ENCODE data around the gene GLIPR1L2. TPM values are rescaled to one million over a fixed set of nuclear protein-coding genes. Genes with fewer than 3 reads are reported as not detected.
"Not testable (repeated sequence)": the region's sequence is repeated elsewhere in the genome, so short reads cannot be mapped to it uniquely, and the experiment has no call there.

GLIPR1L2 gene
- total RNA-seq = 1.3 TPM
- long read RNA-seq, partial matches to known transcripts = 0 of 4 reads
- long read RNA-seq, other reads (novel, unspliced or antisense) = 1 of 4 reads

DNA sequence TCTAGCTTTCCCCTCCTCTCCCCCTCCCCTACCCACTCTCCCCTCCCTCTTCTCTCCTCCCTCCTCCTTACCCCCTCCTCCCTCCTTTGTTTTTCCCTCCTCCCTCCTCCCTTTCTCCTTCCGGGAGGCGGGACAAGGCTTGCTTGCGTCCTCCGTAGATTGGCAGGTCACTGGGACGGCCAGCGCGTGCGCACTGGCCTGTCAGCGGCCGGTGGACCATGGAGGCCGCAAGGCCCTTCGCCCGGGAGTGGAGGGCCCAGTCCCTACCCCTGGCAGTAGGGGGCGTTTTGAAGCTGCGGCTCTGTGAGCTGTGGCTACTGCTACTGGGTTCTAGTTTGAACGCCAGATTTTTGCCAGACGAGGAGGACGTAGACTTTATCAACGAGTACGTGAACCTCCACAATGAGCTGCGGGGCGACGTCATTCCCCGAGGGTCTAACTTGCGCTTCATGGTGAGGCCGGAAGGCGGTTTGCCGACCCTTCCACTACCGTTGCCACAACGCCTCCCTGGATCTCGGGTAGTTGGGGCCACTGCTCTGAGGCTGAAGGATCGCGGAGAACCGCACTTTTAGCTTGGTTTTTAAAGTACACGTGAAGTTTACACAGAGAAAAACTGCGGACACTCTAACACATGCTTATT lies at the start of gene GLIPR1L2:
Gene GLIPR1L2 (plus strand): TSS at position 191 of the 640 bp plus-strand sequence. CDS start 28 bp downstream, at position 219.
- DNase-seq (peak; percentile 97), ATAC-seq (peak; percentile 100)
- intact Hi-C loops (cut with micrococcal nuclease) = loop anchor here (10.0 kb wide), 1 partner anchor 56 kb away; the partner anchor contains the start of genes CAPS2 and GLIPR1L1

DNA sequence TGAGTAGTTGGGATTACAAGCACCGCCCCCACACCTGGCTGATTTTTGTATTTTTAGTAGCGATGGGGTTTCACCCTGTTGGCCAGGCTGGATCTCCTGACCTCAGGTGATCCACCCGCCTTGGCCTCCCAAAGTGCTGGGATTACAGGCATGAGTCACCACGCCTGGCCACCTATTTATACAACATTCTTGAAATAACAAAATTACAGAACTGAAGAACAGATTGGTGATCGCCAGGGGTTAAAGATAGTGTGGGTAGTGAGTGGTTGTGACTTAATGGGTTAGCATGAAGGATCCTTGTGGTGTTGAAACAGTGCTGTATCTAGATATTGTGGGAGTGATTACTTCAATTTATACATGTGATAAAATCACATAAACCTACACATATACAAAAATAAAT lies 49.0 kb upstream of the GLIPR1L2 start:
- DNase-seq (no peak), ATAC-seq (no peak)
- intact Hi-C loops (cut with micrococcal nuclease) = no loop called here

DNA sequence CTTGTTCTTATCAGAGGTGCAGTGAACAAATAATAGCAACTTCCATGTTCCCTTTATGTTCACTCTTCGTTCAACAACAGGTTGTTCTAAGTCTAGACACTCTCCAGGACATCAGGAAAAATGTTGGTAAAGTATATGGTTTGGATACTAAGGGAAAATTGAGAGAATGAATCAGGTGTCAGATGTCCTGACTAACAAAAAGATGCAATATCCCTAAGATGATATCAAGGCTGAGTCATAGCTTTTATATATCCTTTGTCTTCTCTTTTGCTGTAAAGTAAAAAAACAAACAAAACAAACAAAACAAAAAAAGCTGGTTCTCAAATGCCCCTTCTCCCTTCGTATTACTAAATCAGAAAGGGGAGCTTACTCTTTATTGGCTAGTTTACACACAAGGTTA lies 45.4 kb upstream of the GLIPR1L2 start:
- DNase-seq (no peak), ATAC-seq (no peak)
- intact Hi-C loops (cut with micrococcal nuclease) = no loop called here

DNA sequence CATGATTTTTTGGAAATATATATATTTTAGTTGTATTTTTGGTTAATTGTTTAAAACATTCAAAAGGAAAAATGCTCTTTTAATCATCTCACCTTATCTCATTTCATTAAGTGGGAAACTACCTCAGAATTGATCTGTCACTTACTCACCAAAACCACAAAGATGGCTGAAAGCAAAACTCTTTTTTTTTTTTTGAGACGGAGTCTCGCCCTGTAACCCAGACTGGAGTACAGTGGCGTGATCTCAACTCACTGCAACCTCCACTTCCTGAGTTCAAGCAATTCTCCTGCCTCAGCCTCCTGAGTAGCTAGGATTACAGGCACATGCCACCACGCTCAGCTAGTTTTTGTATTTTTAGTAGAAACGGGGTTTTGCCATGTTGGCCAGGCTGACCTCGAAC lies 44.7 kb upstream of the GLIPR1L2 start:
- intact Hi-C loops (cut with micrococcal nuclease) = not testable (repeated sequence)

DNA sequence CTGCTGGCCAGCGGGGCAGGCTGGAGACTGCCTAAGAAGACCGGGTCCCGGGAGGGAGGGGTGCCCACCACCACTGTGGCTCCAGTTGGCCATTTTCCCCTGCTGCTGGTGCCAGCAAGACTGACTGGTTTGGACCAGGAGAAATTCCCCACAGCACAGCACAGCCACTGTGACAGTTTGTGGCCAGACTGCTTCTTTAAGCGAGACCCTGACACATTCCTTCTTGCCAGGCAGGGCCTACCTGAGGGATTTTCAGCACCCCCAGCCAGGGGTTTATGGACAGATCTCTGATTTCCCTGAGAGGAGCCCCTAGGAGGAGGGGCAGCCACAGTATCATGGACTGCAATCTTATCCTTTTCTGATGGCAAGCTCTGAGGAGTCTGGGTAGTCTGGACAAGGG lies 40.9 kb upstream of the GLIPR1L2 start:
- ATAC-seq (no peak), DNase-seq (no peak)
- intact Hi-C loops (cut with micrococcal nuclease) = no loop called here

More for the DNA sequence above, 44.7 kb upstream of the GLIPR1L2 start:
- ATAC-seq, DNase-seq: not testable (repeated sequence)

DNA sequence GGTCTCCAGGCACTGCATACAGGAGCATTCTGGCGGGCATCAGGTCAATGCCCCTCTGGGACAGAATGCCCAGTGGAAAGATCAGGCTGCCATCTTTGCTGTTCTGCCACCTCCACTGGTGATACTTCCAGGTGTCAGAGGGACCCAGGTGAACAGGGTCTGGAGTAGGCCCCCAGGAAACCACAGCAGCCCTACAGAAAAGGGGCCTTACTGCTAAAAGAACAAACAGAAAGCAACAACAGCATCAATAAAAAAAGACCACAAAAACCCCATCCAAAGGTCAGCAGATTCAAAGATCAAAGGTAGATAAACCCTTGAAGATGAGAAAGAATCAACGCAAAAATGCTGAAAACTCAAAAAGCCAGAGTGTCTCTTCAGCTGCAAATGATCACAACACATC lies 40.5 kb upstream of the GLIPR1L2 start:
- no peak for ATAC-seq
- no peak for DNase-seq
- intact Hi-C loops (cut with micrococcal nuclease) = no loop called here

DNA sequence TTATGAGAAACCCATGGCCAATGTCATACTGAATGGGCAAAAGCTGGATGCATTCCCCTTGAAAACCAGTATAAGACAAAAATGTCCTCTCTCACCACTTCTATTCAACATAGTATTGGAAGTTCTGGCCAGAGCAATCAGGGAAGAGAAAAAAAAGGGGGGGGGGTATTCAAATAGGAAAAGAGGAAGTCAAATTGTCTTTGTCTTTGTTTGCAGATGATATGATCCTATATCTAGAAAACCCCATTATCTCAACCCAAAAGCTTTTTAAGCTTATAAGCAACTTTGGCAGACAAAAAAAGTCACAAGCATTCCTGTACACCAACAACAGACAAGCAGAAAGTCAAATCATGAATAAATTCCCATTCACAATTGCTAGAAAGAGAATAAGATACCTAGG lies 36.9 kb upstream of the GLIPR1L2 start:
- no peak for ATAC-seq
- intact Hi-C loops (cut with micrococcal nuclease) = no loop called here
- no peak for DNase-seq

DNA sequence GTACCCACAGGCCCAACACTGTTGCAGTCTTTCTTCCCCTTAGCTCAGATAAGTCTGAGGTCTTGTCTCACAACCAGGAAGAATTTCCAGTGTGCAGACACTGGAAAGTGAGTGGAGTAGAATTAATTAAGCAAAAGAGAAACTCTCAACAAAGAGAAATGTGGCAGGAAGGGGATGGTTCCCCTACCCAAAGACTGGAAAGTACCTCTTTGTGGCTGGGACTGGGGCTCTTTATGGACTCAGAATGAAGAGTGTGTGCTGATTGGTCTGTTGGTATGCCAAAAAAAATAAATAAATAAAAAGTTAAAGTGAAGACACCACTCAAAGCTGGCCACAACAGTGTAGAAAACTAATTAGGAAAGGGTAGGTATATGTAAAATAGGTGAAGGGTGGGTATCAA lies 30.0 kb upstream of the GLIPR1L2 start:
- ATAC-seq (no peak), DNase-seq (no peak)
- intact Hi-C loops (cut with micrococcal nuclease) = no loop called here

DNA sequence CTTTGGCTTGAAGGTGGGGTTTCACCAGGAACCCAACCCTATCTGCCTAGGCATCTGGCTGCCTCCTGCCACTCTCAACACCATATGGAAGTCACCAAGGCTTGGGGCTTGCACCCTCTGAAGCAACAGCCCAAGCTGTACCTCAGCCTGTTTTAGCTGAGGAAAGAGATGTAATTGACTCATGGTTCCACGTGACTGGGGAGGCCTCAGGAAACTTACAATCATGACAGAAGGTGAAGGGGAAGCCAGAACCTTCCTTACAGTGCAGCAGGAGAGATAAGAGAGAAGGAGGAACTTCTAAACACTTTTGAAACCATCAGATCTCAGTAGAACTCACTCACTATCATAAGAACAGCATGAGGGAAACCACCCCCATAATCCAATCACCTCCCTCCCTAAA lies 29.5 kb upstream of the GLIPR1L2 start:
- DNase-seq = no peak
- ATAC-seq = no peak
- intact Hi-C loops (cut with micrococcal nuclease) = no loop called here

DNA sequence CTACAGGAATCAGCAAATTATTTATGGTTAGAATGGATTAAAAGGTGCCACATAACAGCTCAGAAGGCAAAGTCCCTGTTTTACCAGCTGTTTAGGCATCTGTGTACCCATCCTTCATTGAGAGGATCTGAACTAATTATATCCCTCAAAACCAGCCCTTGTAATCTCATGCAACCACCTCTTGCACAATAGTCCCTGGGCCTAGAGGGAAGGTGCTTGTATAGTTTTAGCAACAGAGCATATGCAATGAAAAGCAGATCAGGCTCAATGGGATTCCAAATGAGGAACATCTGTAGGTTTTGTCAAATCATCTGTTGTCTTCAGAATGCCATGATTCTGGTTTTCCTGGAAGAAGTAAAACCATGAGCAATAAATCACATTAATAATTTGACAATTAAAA lies 26.0 kb upstream of the GLIPR1L2 start:
- ATAC-seq = peak; percentile 98

DNA sequence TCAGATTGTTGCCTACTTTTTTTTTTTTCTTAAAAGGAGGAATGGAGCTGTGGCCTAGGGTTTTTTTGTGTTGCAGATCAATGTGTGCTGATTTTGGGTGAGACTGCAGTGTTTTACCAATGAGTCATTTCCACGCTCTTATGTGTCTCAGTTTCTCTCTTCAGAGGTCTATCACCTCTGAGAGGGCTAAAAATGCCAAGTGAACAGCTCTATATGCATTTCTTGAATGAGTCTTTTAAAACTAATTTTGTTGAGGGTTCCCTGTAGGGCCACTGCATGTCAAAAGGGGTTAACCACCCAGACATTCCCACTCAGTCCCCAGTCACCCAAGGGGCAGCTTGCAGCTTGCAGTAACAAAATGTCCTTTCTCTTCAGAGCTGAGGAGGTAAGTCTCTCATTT lies 24.3 kb upstream of the GLIPR1L2 start:
- intact Hi-C loops (cut with micrococcal nuclease) = no loop called here
- DNase-seq (no peak), ATAC-seq (no peak)

More for the DNA sequence above, 26.0 kb upstream of the GLIPR1L2 start:
- no peak for DNase-seq
- intact Hi-C loops (cut with micrococcal nuclease) = no loop called here

DNA sequence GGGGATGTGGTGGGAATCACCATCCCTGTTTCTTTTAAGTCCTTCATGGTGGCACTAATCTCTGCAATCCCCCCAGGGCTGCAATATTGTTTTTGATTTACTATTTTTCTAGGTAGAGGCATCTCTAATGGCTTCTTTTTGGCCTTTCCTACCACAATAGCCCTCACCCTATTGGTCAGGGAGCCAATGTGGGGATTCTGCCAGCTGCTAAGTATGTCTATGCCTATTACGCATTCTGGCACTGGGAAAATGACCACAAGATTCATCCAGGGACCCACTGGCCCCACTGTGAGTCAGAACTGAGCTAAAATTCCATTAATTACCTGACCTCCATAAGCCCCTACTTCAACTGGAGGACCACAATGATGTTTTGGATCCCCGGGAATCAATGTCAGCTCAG lies 15.9 kb upstream of the GLIPR1L2 start:
- ATAC-seq (no peak), DNase-seq (no peak)
- intact Hi-C loops (cut with micrococcal nuclease) = no loop called here

DNA sequence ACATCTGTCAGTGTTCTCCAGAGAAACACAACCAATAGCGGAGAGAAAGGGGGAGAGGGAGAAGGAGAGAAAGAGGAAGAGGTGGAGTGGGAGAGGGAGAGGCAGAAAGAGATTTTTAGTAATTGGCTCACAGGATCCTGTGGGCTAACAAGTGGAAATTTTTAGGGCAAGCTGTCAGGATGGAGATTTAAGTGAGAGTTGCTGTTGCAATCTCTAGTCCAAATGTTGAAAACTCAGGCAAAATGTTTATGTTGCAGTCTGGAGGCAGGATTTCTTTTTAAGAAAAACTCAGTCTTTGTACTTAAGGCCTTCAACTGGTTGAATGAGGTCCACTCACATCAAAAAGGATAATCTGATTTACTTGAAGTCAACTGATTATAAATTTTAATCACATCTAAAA lies 12.5 kb upstream of the GLIPR1L2 start:
- DNase-seq (no peak), ATAC-seq (no peak)
- intact Hi-C loops (cut with micrococcal nuclease) = no loop called here

DNA sequence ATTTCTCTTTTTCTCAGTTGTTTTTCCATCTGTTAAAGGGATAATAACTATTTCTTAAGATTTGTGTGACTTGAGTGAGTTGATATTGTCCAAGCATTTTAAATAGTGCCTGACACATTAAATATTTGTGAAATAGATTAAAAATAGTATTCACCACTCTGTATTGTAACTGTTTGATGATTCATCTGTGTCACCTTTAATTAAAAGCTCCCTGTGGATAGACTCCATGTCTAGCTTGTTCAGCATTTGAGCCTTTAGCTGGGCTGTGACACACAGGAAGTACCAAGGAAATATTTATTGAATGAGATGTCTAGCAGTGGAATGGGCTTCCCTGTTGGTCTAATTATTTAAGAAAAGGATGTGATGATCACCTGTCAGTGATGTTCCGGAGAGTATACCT lies 1.8 kb upstream of the GLIPR1L2 start:
- ATAC-seq (no peak), DNase-seq (no peak)
- intact Hi-C loops (cut with micrococcal nuclease) = no loop called here

DNA sequence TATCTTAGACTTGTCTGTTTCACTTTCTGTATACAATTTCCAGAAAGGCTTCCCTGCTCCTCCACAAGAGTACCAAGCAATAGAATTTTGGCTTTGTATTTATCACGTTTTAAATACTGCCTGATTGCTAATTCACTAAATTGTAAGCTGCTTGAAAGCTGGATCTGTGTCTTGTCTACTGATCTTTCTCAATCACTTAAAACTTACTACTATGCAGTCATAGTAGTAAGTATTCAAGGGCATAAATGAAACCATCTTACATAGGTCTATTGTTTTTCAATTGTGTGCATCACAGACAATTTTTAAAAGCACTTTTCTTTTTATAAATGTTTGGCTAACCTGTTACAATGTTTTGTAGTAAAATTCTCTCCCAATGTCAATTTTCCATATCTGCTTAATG lies 1.2 kb upstream of the GLIPR1L2 start:
- ATAC-seq = no peak
- intact Hi-C loops (cut with micrococcal nuclease) = loop anchor here (10.0 kb wide), 1 partner anchor 55 kb away; the partner anchor contains the start of genes CAPS2 and GLIPR1L1

DNA sequence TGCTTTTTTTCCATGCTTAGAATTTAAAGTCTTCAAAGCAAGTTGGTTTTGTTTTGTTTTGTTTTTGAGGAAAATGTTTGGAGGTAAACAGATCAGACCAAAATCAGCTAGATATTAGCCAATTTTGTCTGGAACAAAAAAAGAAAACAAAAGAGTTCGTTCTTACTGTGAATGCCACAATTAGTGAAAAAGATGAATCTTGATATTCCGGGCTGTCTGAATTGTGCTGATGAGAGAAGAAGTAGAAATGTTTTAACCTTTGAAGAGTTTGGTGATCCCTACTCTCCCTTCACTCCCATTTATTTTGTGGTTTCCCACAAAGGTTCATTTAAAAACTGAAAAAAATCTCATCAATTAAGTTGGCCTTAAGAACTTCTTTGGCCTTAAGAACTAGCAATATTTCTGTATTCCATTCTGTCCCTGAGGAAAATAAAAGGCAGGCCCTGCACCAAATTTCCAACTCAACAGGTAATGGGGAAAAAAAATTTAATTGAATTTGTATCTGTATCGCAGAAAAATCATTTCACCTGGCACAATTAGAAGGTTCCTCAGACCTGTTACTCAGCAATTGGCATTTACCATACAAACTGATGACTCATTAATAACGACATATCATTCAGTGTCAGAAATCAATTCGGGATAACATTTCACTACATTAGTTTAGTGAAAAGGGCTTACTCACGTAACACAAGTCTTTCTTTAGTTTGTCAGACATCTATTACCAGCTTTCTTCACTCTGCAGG lies 562 bp upstream of the GLIPR1L2 start:
- DNase-seq (no peak), ATAC-seq (peak; percentile 2)
- intact Hi-C loops (cut with micrococcal nuclease) = loop anchor here (10.0 kb wide), 1 partner anchor 56 kb away; the partner anchor contains the start of genes CAPS2 and GLIPR1L1

More for the DNA sequence above, 1.2 kb upstream of the GLIPR1L2 start:
- no peak for DNase-seq

DNA sequence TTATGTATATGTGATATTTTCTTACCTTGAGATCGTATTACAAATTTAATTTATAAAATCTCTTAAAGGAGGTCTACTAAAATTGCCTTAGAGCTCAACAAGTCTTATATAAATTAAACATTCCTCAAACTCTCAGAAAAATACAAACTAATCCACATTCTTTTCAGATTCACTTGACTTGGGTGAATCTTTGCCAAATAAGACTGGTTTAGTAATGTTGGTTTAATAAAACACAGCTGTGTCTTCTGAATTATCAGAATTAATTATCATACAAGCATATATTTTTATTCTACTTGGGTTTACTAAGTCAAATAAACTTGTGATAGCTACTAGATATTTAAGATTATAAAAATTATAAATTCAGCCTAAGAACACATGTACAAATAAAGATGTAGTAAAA lies 13.3 kb downstream of the GLIPR1L2 start:
- intact Hi-C loops (cut with micrococcal nuclease) = no loop called here
- ATAC-seq (no peak), DNase-seq (no peak)

DNA sequence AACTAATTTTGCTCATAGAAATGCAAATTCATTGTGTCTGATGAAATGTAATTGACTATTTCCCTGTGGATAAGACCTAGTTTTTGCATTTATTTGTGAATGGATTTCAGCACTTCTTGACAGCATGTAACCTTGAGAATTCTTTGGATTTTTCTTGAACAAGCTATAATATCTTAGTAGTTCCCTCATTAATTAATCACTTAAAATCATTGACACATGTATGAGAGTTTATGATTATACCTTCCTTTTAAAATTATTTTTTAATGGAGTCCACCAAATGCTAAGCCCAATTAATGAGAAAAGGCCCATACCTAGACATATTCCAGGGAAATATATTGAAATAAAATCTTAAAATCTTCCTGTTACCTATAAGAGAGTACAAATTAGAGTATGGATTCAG lies 16.8 kb downstream of the GLIPR1L2 start:
- intact Hi-C loops (cut with micrococcal nuclease) = no loop called here

DNA sequence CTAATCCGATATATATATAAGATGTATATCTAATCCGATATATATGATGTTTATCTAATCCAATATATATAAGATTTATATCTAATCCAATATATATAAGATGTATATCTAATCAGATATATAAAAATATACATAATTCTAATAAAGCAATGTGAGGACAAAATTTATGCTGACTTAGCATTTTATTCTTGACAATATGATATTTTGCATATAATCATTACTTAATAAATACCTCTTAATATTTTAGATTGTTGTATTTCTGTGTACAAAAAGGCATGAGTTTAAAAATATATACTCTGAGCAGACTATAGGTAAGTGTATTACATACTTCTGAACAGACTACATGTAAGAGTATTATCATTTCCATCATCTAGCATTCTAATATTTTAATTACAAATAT lies 18.9 kb downstream of the GLIPR1L2 start:
- DNase-seq = no peak
- no peak for ATAC-seq
- intact Hi-C loops (cut with micrococcal nuclease) = no loop called here

More for the DNA sequence above, 16.8 kb downstream of the GLIPR1L2 start:
- ATAC-seq (no peak), DNase-seq (no peak)

DNA sequence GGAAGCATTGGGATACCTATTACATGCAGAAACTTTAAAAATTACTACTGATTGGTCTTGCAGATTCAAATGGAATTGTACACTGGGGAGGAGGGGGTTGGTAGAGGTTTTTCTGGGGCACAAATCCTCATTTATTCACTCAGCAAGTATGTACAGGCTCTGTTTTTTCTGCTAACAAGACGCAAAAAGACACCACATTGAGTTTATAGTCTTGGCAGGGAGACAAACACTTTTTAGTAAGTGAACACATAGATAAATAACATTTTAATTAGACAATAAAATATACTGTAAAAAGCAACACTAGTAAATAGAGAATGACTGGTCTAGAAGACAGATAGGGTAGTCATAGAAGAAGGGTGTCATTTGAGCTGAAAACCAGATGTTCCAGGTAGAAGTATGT lies 23.8 kb downstream of the GLIPR1L2 start:
- no peak for ATAC-seq
- DNase-seq = no peak
- intact Hi-C loops (cut with micrococcal nuclease) = no loop called here

DNA sequence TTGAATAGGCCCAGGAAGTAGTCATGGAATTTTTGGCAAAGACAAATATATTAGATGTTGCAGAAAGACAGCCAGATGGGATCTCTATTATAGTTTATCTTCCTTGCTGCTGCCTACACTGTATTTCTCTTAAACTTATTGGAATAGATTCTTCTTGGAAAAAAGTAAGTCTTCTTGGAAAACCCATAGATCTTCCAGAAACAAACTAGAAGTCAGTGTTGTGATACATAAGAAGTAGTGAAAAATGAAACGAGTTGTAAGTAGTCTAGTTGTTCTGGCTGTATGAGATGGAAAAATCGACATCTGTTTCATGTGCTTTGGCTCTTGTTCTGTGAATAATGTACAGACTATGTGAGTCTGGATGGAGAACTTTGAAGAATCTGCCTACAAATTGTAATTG lies 29.0 kb downstream of the GLIPR1L2 start:
- DNase-seq (no peak), ATAC-seq (no peak)
- intact Hi-C loops (cut with micrococcal nuclease) = no loop called here
